Stimulated activated CD8-positive, alpha-beta memory T cell treated with anti-CD3 and anti-CD28 coated beads, Interleukin-12 subunit alpha, Interleukin-12 subunit beta, amount 100 ng/mL, for 24 hours (primary cell): Measurements from ENCODE around the gene ZNF678.

ENCODE experiments used
- DNase-seq: peaks from one replicate; pipeline ENCODE4 v3.0.0-alpha.2; 2020; ENCODE audit errors: extremely low read depth

Gene ZNF678

GRCh38 chr1:227563324-227564201 is at the start of gene ZNF678:
ZNF678 (plus strand) TSS chr1:227563556; CDS start chr1:227650992, 87,436 bp downstream.
- peak; percentile 77 for DNase-seq

GRCh38 chr1:227518876-227519275 is 44.5 kb upstream of the ZNF678 start:
- no peak for DNase-seq

GRCh38 chr1:227521782-227522181 is 41.6 kb upstream of the ZNF678 start:
- no peak for DNase-seq

- no peak for DNase-seq
Measured at GRCh38 chr1:227526524-227526923, 36.8 kb upstream of the ZNF678 start.

- no peak for DNase-seq
Measured at GRCh38 chr1:227532019-227532619, 31.2 kb upstream of the ZNF678 start.

- no peak for DNase-seq
Measured at GRCh38 chr1:227540170-227541098, 22.9 kb upstream of the ZNF678 start.

GRCh38 chr1:227541129-227541528 is 22.2 kb upstream of the ZNF678 start:
- no peak for DNase-seq

GRCh38 chr1:227541796-227542152 is 21.6 kb upstream of the ZNF678 start:
- DNase-seq, result no peak

GRCh38 chr1:227542153-227543120 is 20.9 kb upstream of the ZNF678 start:
- peak; percentile 78 for DNase-seq

- no peak for DNase-seq
Measured at GRCh38 chr1:227543283-227544066, 19.9 kb upstream of the ZNF678 start.

- no peak for DNase-seq
Measured at GRCh38 chr1:227544067-227545050, 19.0 kb upstream of the ZNF678 start.

GRCh38 chr1:227545361-227545760 is 18.0 kb upstream of the ZNF678 start:
- no peak for DNase-seq

- DNase-seq, result no peak
Measured at GRCh38 chr1:227546059-227546458, 17.3 kb upstream of the ZNF678 start.

- DNase-seq, result no peak
Measured at GRCh38 chr1:227546598-227547309, 16.6 kb upstream of the ZNF678 start.

- no peak for DNase-seq
Measured at GRCh38 chr1:227547310-227548118, 15.8 kb upstream of the ZNF678 start.

- no peak for DNase-seq
Measured at GRCh38 chr1:227548119-227548397, 15.3 kb upstream of the ZNF678 start.

- no peak for DNase-seq
Measured at GRCh38 chr1:227548448-227548847, 14.9 kb upstream of the ZNF678 start.

GRCh38 chr1:227549892-227550291 is 13.5 kb upstream of the ZNF678 start:
- no peak for DNase-seq
